Aorta (tissue), 5 donors: Measurements from ENCODE around the gene GDPD3. TPM values are rescaled to one million over a fixed set of nuclear protein-coding genes. Genes with fewer than 3 reads are reported as not detected.

Source experiments
- ATAC-seq: fragments of 200-7000 bp; cut with Tn5 transposase; one replicate; pipeline ENCODE4 v1.9.1; 2022; ENCODE audit warnings: moderate library complexity; ENCODE audit not compliant: low FRiP score
- DNase-seq, 2 donors: peaks; one replicate each; pipeline ENCODE4 v3.0.0-alpha.2; 2020
- H3K27ac ChIP-seq, 2 donors: one replicate each; pipeline ENCODE4 v1.5.1; 2013; ENCODE audit warnings: low read length in 2 of 2, mild to moderate bottlenecking in 2 of 2, moderate library complexity in 2 of 2, control low read depth in 1 of 2, inconsistent platforms in 1 of 2, low read depth in 1 of 2
- H3K27me3 ChIP-seq, 2 donors: one replicate each; pipeline ENCODE4 v1.6.1; 2013; ENCODE audit warnings: control low read depth in 1 of 2, low read length in 1 of 2, mild to moderate bottlenecking in 1 of 2, moderate library complexity in 1 of 2; ENCODE audit not compliant: insufficient read depth in 2 of 2, control insufficient read depth in 1 of 2
- H3K36me3 ChIP-seq, 2 donors: one replicate each; pipeline ENCODE4 v1.6.1; 2013; ENCODE audit warnings: control low read depth in 1 of 2, low read length in 1 of 2, mild to moderate bottlenecking in 1 of 2; ENCODE audit not compliant: insufficient read depth in 2 of 2, control insufficient read depth in 1 of 2
- H3K4me1 ChIP-seq, 2 donors: one replicate each; pipeline ENCODE4 v1.6.1; 2013; ENCODE audit warnings: low read length in 2 of 2, control low read depth in 1 of 2, mild to moderate bottlenecking in 1 of 2, moderate library complexity in 1 of 2; ENCODE audit not compliant: insufficient read depth in 2 of 2, control insufficient read depth in 1 of 2
- H3K4me3 ChIP-seq, 2 donors: one replicate each; pipeline ENCODE4 v1.5.1; 2013; ENCODE audit warnings: low read length in 2 of 2, control low read depth in 1 of 2, mild to moderate bottlenecking in 1 of 2
- H3K9me3 ChIP-seq: one replicate; pipeline ENCODE4 v1.6.1; 2013; ENCODE audit warnings: mild to moderate bottlenecking, low read length; ENCODE audit not compliant: control insufficient read depth
- WGBS, 2 donors: extraction: QIAGEN DNeasy Blood & Tissue Kit; methylation state at CpG; one replicate each; pipeline ENCODE4 v1.1.7; 2013; 5-methylcytosine and 5-hydroxymethylcytosine counted together
- intact Hi-C, 2 donors: fragments of 100-400 bp; cut with DNase I; formaldehyde crosslinking; loops; one replicate each; pipeline versions ENCODE4 v1.14.2 to v1.15.0; 2022
- polyA plus RNA-seq, 2 donors: library from polyadenylated mRNA; stranded (reverse); fragments of 200-250 nt; gene quantifications; one replicate each; pipeline ENCODE4 v1.2.3, GENCODE V29; 2013
- total RNA-seq, 2 donors: library from RNA; stranded (reverse); fragmentation: NEBNext Ultra II Directional; extraction: Animal tissue kit (Norgen Biotek cat#: 25700); gene quantifications; one replicate each; pipeline ENCODE4 v1.2.1, GENCODE V29; 2021
- donor health status: healthy with polysubstance abuse.
- donor health status: Bipolar disorder and iron deficiency.
- donor health status: DM: no; HTN: no; CAD: no.
- donor health status: DM: no; HTN: no; CAD: no.
- donor health status: DM: yes; HTN: yes; CAD: no.

The GDPD3 gene
- total and polyA plus RNA-seq, 4 donors: 2.1 to 22.8 (median 12.1) TPM

DNA sequence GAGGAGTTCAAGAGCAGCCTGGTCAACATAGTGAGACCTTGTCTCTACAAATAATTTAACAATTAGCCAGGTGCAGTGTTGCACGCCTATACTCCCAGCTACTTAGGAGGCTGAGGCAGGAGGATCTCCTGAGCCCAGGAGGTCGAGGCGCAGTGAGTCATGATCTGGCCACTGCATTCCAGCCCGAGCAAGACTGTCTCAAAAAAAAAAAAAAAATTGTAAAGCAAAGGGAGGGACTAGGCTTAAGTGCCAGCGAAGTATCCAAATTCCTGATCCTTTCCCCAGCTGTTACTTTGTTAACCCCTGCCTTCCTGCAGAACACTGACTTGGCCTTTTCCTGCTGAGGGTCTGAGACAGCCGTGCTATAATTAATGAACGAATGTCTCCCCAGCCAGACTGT is 2.7 kb downstream of the GDPD3 start:
- ATAC-seq (no peak), DNase-seq (no peak)
- WGBS, 2 donors: 49 to 58% methylated on average over 7 of the region's 7 CpGs
- Histone ChIP-seq H3K4me3 (no peak overlapping the region), H3K9me3 (no peaks in the 10 kb centered on the region), H3K36me3 (peaks cover 0 to 2% of the 10 kb centered on the region in 2 donors), H3K4me1 (no peaks in the 10 kb centered on the region), H3K27me3 (no peaks in the 10 kb centered on the region), H3K27ac (no peak overlapping the region)
- intact Hi-C loops: loop anchor here in 1 of 2 donors (10.0 kb wide), 1 partner anchor 54 kb away; no protein-coding TSS in a partner anchor

GRCh38 chr16:30108059-30108850 is 5.1 kb downstream of the GDPD3 start:
- intact Hi-C loops: no loop called here
- Histone ChIP-seq H3K36me3 (peaks cover 2 to 5% of the 10 kb centered on the region in 2 donors), H3K27me3 (no peaks in the 10 kb centered on the region), H3K4me3 (no peak overlapping the region), H3K4me1 (no peaks in the 10 kb centered on the region), H3K27ac (no peak overlapping the region), H3K9me3 (no peaks in the 10 kb centered on the region)
- no peak for DNase-seq
- 87 to 88% methylated on average over 15 of the region's 15 CpGs for WGBS, 2 donors
- no peak for ATAC-seq

DNA sequence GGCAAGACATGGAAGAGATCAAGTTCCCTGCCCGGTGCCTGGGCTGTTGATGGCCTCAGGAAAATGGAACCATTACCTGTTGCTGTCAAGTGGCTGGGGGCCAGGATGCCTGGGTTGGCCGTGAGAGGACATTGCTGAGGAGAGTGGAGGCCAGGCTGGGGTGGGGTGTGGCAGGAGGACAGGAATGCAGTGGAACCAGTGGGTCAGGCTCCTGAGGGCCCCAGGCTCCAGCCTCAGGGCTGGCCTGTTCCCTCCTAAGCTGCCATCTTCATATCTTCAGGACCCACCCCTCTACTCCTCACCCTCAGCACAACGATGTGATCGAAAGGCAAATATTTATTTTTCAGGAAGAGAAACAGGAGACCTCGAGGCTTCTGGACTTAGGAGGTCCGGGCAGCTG is 8.8 kb downstream of the GDPD3 start:
- DNase-seq (no peak), ATAC-seq (no peak)

GRCh38 chr16:30104090-30104489 is 9.2 kb downstream of the GDPD3 start:
- Histone ChIP-seq H3K27me3 (no peaks in the 10 kb centered on the region), H3K4me3 (no peak overlapping the region), H3K4me1 (no peaks in the 10 kb centered on the region), H3K36me3 (peaks cover 2 to 5% of the 10 kb centered on the region in 2 donors), H3K27ac (no peak overlapping the region), H3K9me3 (no peaks in the 10 kb centered on the region)
- ATAC-seq (no peak), DNase-seq (no peak)
- intact Hi-C loops: no loop called here
- 79 to 82% methylated on average over 4 of the region's 4 CpGs for whole genome bisulfite sequencing, 2 donors

More for the DNA sequence above, 8.8 kb downstream of the GDPD3 start:
- 67 to 70% methylated on average over 6 of the region's 6 CpGs for WGBS, 2 donors
- H3K4me1 ChIP-seq: no peaks in the 10 kb centered on the region
- no peaks in the 10 kb centered on the region for H3K9me3 ChIP-seq
- intact Hi-C loops: no loop called here
- peaks cover 2 to 5% of the 10 kb centered on the region in 2 donors for H3K36me3 ChIP-seq
- H3K4me3 ChIP-seq: no peak overlapping the region
- H3K27me3 ChIP-seq: no peaks in the 10 kb centered on the region
- H3K27ac ChIP-seq: no peak overlapping the region

- no peak for ATAC-seq
- Histone ChIP-seq H3K27me3 (no peaks in the 10 kb centered on the region), H3K4me1 (no peaks in the 10 kb centered on the region), H3K27ac (no peak overlapping the region), H3K9me3 (no peaks in the 10 kb centered on the region), H3K36me3 (peaks cover 0 to 2% of the 10 kb centered on the region in 2 donors), H3K4me3 (no peak overlapping the region)
- 96% methylated on average over 18 of the region's 18 CpGs for WGBS, 2 donors
- intact Hi-C loops: loop anchor here in 1 of 2 donors (2.0 to 10.0 kb wide), 2 partner anchors 24 to 308 kb away; partner anchors contain the start of gene ZNF771
- DNase-seq: no peak
Observed at GRCh38 chr16:30096862-30097563, 16.3 kb downstream of the GDPD3 start.

GRCh38 chr16:30096105-30096861 is 17.1 kb downstream of the GDPD3 start, which contains the start of gene YPEL3:
Gene YPEL3, minus strand, starts transcription at chr16:30096213. Its CDS starts 731 bp downstream, at chr16:30095482.
- Histone ChIP-seq H3K27me3 (no peaks in the 10 kb centered on the region), H3K4me3 (peak within 1 kb of the TSS; percentile 79 to 82), H3K36me3 (peaks cover 0 to 2% of the 10 kb centered on the region in 2 donors), H3K27ac (peak within 1 kb of the TSS; percentile 45 to 72), H3K4me1 (no peaks in the 10 kb centered on the region), H3K9me3 (no peaks in the 10 kb centered on the region)
- intact Hi-C loops: loop anchor here in 1 of 2 donors (2.0 to 10.0 kb wide), 2 partner anchors 25 to 309 kb away; partner anchors contain the start of gene ZNF771
- DNase-seq (peak; percentile 96), ATAC-seq (peak; percentile 84)
- WGBS, 2 donors: 9% methylated on average over 67 to 77 of the region's 77 CpGs

- peak overlapping the region; percentile 45 to 66 for H3K27ac ChIP-seq
- DNase-seq: no peak
- 13 to 14% methylated on average over 40 to 47 of the region's 47 CpGs for WGBS, 2 donors
- no peaks in the 10 kb centered on the region for H3K27me3 ChIP-seq
- peak overlapping the region; percentile 79 to 82 for H3K4me3 ChIP-seq
- no peak for ATAC-seq
- H3K4me1 ChIP-seq: no peaks in the 10 kb centered on the region
- intact Hi-C loops: loop anchor here in 1 of 2 donors (2.0 to 10.0 kb wide), 2 partner anchors 25 to 309 kb away; partner anchors contain the start of gene ZNF771
- no peaks in the 10 kb centered on the region for H3K9me3 ChIP-seq
- H3K36me3 ChIP-seq: peaks cover 0 to 2% of the 10 kb centered on the region in 2 donors
Observed at GRCh38 chr16:30095166-30096078, 17.9 kb downstream of the GDPD3 start.
